Smooth muscle cell (in vitro differentiated cells): ENCODE results near the gene SFTPB. TPM values are rescaled to one million over a fixed set of nuclear protein-coding genes. Genes with fewer than 3 reads are reported as not detected.

ENCODE experiments used
- DNase-seq: peaks from one replicate; lab custom pipeline; 2025; ENCODE audit not compliant: unreplicated experiment; lab: John Stamatoyannopoulos, UW
- H2AFZ ChIP-seq: fragments of 200-600 bp; sonication (generic); 2 replicates; pipeline ENCODE4 v1.6.0; 2016; ENCODE audit warnings: antibody characterized with exemption, low read depth, mild to moderate bottlenecking
- H3F3A ChIP-seq: fragments of 200-600 bp; sonication (generic); 2 replicates; pipeline ENCODE4 v1.6.0; 2017; ENCODE audit warnings: antibody characterized with exemption, low read depth
- H3K27ac ChIP-seq: fragments of 200-600 bp; sonication (generic); 2 replicates; pipeline ENCODE4 v1.5.1; 2016; ENCODE audit warnings: low read depth, mild to moderate bottlenecking
- H3K27me3 ChIP-seq: fragments of 200-600 bp; sonication (generic); 2 replicates; pipeline ENCODE4 v1.6.1; 2016; ENCODE audit warnings: low read depth, mild to moderate bottlenecking
- H3K36me3 ChIP-seq: fragments of 200-600 bp; sonication (generic); 2 replicates; pipeline ENCODE4 v1.5.1; 2016; ENCODE audit warnings: low read depth
- H3K4me1 ChIP-seq: fragments of 200-600 bp; sonication (generic); 2 replicates; pipeline ENCODE4 v1.5.1; 2016; ENCODE audit warnings: low read depth
- H3K4me2 ChIP-seq: fragments of 200-600 bp; sonication (generic); 2 replicates; pipeline ENCODE4 v1.6.0; 2016; ENCODE audit warnings: mild to moderate bottlenecking
- H3K4me3 ChIP-seq: fragments of 200-600 bp; sonication (generic); 2 replicates; pipeline ENCODE4 v1.5.1; 2016; ENCODE audit warnings: mild to moderate bottlenecking
- H3K79me2 ChIP-seq: fragments of 200-600 bp; sonication (generic); 2 replicates; pipeline ENCODE4 v1.6.0; 2016; ENCODE audit warnings: low read depth, mild to moderate bottlenecking
- H3K9ac ChIP-seq: fragments of 200-600 bp; sonication (generic); 2 replicates; pipeline ENCODE4 v1.6.0; 2016; ENCODE audit warnings: low read depth
- H3K9me3 ChIP-seq: fragments of 200-600 bp; sonication (generic); replicated peaks from 2 replicates; pipeline ENCODE4 v1.5.1; 2016; ENCODE audit warnings: low read depth
- H4K20me1 ChIP-seq: fragments of 200-600 bp; sonication (generic); 2 replicates; pipeline ENCODE4 v1.6.0; 2016; ENCODE audit warnings: low read depth
- WGBS: methylation state at CpG from one replicate; pipeline ENCODE4 v1.1.7; 2016; ENCODE audit warnings: low lambda C conversion rate; 5-methylcytosine and 5-hydroxymethylcytosine counted together
- polyA plus RNA-seq: library from polyadenylated mRNA; unstranded; fragments of >200 nt; fragmentation: Nextera tagmentation; extraction: Ambion mirVana; gene quantifications from 2 replicates; pipeline ENCODE4 v1.2.1, GENCODE V29; 2016
- total RNA-seq: library from RNA; depleted of rRNA; stranded (reverse); fragments of >200 nt; gene quantifications from 2 replicates; pipeline ENCODE4 v1.2.3, GENCODE V29; 2014
- TF ChIP-seq, protein P1 (sequence below): fragments of 200-600 bp; sonication (generic); IDR thresholded peaks from 2 replicates; pipeline ENCODE4 v1.5.1; 2017; ENCODE audit warnings: borderline replicate concordance, mild to moderate bottlenecking, antibody characterized with exemption; ENCODE audit not compliant: insufficient read depth, poor library complexity, severe bottlenecking

The SFTPB gene
- total and polyA plus RNA-seq, 2 experiments from 2014 or later, result not detected

DNA sequence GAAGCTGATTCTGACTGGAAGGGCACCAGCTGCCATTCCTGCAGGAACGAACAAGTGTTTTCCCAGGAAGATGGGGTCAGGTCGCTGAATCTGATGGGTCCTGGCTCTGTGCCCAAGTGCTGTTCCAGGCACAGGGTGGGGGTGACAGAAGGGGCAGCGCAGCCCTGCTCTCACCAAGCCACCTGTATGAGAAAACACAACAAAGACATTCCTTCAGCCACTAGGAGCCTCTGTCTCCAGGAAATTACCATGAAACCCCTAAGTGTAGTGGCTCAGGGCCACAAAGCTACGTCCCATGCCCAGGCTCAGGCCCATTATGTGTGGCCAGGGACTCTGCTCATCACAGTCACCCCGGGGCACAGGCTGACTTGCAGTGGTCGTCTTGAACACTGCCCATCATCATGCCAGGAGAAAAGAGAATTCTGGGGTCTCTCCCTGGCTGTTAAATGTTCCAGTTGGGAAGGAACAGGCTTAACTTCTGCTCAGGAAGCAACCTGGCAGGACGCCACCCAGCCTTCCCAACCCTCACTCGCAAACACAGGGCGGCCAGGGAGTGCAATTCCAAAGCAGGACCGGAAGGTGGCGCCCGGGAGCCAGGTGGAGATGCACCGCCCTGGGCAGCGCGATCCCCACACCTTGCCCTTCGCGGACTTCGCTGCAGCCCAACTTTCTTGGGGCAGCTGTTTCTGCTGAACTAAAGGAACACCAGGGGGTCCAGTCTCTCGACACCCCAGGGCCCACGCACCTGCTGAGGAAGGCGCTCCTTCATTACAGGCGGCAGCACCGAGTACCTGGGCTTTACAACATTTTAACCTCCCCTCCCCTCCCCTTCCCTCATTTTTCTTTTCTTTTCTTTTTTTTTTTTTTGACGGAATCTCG is 11.0 kb upstream of the SFTPB start:
- H3F3A ChIP-seq, result no peaks in the 10 kb centered on the region
- no peaks in the 10 kb centered on the region for H3K4me1 ChIP-seq
- no peaks in the 10 kb centered on the region for H3K36me3 ChIP-seq
- no peaks in the 10 kb centered on the region for H3K27me3 ChIP-seq
- no peak overlapping the region for H2AFZ ChIP-seq
- 21% methylated on average over 24 of the region's 25 CpGs for WGBS
- H3K9ac ChIP-seq, result no peak overlapping the region
- no peaks in the 10 kb centered on the region for H3K79me2 ChIP-seq
- no peaks in the 10 kb centered on the region for H3K9me3 ChIP-seq
- no peak overlapping the region for H3K4me2 ChIP-seq
- DNase-seq, result peak; percentile 20
- H4K20me1 ChIP-seq, result no peaks in the 10 kb centered on the region
- H3K4me3 ChIP-seq, result no peak overlapping the region
- TF ChIP-seq, protein P1, sequence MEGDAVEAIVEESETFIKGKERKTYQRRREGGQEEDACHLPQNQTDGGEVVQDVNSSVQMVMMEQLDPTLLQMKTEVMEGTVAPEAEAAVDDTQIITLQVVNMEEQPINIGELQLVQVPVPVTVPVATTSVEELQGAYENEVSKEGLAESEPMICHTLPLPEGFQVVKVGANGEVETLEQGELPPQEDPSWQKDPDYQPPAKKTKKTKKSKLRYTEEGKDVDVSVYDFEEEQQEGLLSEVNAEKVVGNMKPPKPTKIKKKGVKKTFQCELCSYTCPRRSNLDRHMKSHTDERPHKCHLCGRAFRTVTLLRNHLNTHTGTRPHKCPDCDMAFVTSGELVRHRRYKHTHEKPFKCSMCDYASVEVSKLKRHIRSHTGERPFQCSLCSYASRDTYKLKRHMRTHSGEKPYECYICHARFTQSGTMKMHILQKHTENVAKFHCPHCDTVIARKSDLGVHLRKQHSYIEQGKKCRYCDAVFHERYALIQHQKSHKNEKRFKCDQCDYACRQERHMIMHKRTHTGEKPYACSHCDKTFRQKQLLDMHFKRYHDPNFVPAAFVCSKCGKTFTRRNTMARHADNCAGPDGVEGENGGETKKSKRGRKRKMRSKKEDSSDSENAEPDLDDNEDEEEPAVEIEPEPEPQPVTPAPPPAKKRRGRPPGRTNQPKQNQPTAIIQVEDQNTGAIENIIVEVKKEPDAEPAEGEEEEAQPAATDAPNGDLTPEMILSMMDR, result peak; percentile 97
- no peak overlapping the region for H3K27ac ChIP-seq

DNA sequence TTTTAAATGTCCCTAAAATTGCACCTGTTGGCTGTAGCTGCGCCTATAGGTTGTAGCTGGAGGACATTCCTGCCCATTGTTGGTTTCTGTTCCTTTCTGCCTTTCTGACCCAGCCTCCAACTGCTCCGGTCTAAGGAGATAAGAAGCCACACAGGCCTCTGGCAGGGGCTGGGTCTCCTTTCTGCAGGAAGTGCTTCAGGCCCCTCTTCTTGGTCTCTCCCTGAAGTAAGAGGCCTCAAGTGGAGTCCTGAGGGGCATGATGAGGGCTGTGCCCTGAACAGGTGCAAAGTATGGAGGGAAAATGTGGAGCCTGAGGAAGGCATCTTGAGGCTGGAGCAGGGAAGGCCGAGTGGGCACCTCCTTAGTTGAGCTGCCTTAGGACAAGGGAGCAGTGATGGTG is 10.4 kb upstream of the SFTPB start:
- WGBS, result 81% methylated on average over 3 of the region's 3 CpGs

DNA sequence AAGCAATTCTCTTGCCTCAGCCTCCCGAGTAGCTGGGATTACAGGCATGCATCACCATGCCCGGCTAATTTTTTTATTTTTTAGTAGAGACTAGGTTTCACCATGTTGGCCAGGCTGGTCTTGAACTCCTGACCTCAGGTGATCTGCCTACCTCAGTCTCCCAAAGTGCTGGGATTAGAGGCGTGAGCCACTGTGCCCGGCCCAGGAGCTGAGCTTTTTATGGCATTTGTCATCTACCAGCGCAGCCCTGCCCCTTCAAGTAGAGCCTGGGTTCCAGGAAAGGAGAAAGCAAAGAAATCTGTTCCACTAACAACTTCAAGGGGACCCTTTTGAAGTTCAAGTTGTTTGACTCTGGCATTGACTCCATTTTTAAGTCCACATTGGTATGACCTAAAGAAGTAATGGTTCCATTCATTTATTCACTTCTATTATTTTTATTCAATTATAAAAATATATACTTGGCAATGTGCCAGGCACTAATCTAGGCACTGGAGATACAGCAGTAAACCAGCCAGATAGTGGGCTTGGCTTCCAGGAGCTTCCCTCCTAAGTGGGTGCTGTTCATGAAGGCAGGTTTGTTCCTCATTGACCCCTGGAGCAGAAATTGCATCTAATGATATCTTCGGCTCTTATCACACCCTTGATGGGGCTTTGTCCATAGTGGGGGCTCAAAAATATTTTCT is 8.0 kb upstream of the SFTPB start:
- no peaks in the 10 kb centered on the region for H3F3A ChIP-seq
- no peaks in the 10 kb centered on the region for H3K9me3 ChIP-seq
- H3K27me3 ChIP-seq, result no peaks in the 10 kb centered on the region
- TF ChIP-seq, protein P1, result no peak
- no peak overlapping the region for H3K9ac ChIP-seq
- DNase-seq, result no peak
- WGBS, result 89% methylated on average over 6 of the region's 6 CpGs
- no peak overlapping the region for H2AFZ ChIP-seq
- no peak overlapping the region for H3K4me2 ChIP-seq
- no peaks in the 10 kb centered on the region for H3K4me1 ChIP-seq
- H4K20me1 ChIP-seq, result no peaks in the 10 kb centered on the region
- no peak overlapping the region for H3K27ac ChIP-seq
- no peaks in the 10 kb centered on the region for H3K79me2 ChIP-seq
- no peak overlapping the region for H3K4me3 ChIP-seq
- H3K36me3 ChIP-seq, result no peaks in the 10 kb centered on the region

More for the DNA sequence above, 10.4 kb upstream of the SFTPB start:
- no peak overlapping the region for H3K4me2 ChIP-seq
- no peak overlapping the region for H3K4me3 ChIP-seq
- no peaks in the 10 kb centered on the region for H3F3A ChIP-seq
- H3K4me1 ChIP-seq, result no peaks in the 10 kb centered on the region
- no peaks in the 10 kb centered on the region for H4K20me1 ChIP-seq
- no peak overlapping the region for H3K9ac ChIP-seq
- TF ChIP-seq, protein P1, result no peak
- no peaks in the 10 kb centered on the region for H3K27me3 ChIP-seq
- no peak overlapping the region for H2AFZ ChIP-seq
- H3K36me3 ChIP-seq, result no peaks in the 10 kb centered on the region
- H3K9me3 ChIP-seq, result no peaks in the 10 kb centered on the region
- H3K27ac ChIP-seq, result no peak overlapping the region
- no peak for DNase-seq
- H3K79me2 ChIP-seq, result no peaks in the 10 kb centered on the region
